ENCODE measurements around the gene ALKBH1.
"Not testable (repeated sequence)": the region's sequence is repeated elsewhere in the genome, so short reads cannot be mapped to it uniquely, and the experiment has no call there.

Gene ALKBH1

DNA sequence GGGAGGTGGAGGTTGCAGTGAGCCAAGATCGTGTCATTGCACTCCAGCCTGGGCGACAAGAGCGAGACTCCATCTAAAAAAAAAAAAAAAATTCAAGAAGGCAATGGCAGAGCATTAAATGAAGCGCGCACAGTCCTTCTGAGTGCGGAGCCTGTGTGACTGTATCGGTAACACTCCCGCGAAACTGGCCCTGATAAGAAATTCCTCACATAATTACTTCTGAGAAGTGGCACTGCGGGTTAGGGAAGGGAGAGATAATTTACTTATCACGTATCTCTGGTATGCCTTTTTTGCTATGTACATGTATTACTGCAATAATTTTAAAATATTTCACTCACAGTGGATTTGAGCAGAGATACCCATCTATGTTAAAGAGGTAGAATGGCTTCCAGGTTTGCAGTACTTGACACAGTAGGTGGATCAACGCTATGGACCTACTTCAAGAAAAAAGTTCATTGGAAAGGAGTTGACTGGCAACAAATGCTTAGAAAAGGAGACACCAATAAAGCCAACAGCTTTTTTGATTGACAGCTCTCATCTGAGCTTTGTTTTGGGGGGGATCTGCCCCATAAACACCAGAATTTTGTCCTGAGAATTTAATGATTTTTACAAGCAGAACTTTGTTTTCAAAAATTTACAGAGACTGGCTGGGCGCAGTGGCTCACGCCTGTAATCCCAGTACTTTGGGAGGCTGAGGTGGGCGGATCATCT is 62.1 kb downstream of the ALKBH1 start:
- Histone ChIP-seq H3K27me3 (ENCODE audit: low read depth, low read length) (no peaks in the 10 kb centered on the region), H3K4me1 (ENCODE audit: control insufficient read depth in 1 of 2, insufficient read depth in 2 of 2, low read length in 2 of 2) (no peaks in the 10 kb centered on the region), H3K9me3 (ENCODE audit: control insufficient read depth in 1 of 2, low read length in 2 of 2) (no peaks in the 10 kb centered on the region), H3K27ac (ENCODE audit: low read length) (no peak overlapping the region), H3K36me3 (ENCODE audit: control insufficient read depth in 1 of 2, insufficient read depth in 2 of 2, low read length in 2 of 2) (no peaks in the 10 kb centered on the region), H3K4me3 (ENCODE audit: low read depth in 1 of 2, low read length in 2 of 2) (no peak overlapping the region)

DNA sequence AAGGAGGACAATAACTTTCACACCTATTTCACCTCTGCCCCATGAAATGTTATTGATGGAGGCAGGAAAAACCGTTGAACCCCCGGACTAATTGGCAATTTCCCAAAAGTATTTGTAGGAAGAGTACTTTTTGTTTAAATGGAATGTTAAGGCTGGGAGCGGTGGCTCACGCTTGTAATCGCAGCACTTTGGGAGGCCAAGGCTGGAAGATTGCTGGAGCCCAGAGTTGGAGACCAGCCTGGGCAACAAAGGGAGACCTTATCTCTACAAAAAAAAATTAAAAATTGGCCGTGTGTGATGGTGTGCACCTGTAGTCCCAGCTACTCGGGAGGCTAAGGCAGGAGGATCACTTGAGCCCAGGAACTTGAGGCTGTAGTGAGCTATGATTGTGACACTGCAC is 65.4 kb downstream of the ALKBH1 start:
- H3K9me3 ChIP-seq (ENCODE audit: control insufficient read depth in 1 of 2, low read length in 2 of 2): no peaks in the 10 kb centered on the region
- no peaks in the 10 kb centered on the region for H3K4me1 ChIP-seq (ENCODE audit: control insufficient read depth in 1 of 2, insufficient read depth in 2 of 2, low read length in 2 of 2)
- peak overlapping the region; percentile 50 for H3K27ac ChIP-seq (ENCODE audit: low read length)
- H3K27me3 ChIP-seq (ENCODE audit: low read depth, low read length): no peaks in the 10 kb centered on the region
- peak overlapping the region; percentile 60 to 69 for H3K4me3 ChIP-seq (ENCODE audit: low read depth in 1 of 2, low read length in 2 of 2)
- H3K36me3 ChIP-seq (ENCODE audit: control insufficient read depth in 1 of 2, insufficient read depth in 2 of 2, low read length in 2 of 2): no peaks in the 10 kb centered on the region

DNA sequence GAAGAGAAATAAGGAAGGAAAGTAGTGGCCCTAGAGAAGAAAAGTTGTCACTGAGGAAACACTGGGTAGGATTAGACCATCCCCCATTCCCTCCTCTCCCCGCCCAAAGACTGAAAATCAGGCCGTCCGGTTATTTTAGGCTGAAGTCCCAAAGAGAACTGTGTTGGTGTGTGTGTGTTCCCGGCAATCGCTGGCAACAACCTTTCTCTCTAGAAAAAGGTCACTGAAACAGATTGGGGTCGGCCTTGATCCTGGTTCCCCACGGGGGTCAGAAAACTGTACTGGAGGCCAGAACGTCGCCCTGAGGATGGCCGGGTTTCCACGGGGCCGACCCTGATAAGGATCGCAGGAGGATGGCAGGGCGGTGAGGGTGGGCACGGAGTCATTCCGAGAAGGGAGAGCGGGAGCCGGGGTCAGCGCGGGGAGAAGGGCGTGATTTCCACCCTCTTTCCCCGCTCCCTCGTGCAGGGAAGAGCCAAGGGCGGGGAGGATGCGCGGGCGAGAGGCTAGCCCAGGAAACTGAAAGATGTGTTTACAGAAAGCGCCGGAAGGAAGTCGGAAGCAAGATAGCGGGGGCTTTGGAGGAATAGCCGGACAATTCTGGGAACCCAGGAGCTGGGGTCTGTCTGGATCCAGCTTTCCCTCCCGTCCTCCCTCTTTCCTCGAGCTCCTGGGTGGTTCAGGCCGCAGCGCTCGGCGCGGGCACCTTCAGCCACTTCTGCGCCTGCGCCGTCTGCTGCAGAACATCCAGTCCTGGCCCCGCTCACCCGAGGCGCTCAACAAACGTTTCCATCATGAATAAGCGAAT is 66.1 kb downstream of the ALKBH1 start:
- H3K4me1 ChIP-seq (ENCODE audit: control insufficient read depth in 1 of 2, insufficient read depth in 2 of 2, low read length in 2 of 2): no peaks in the 10 kb centered on the region
- H3K27me3 ChIP-seq (ENCODE audit: low read depth, low read length): no peaks in the 10 kb centered on the region
- no peaks in the 10 kb centered on the region for H3K9me3 ChIP-seq (ENCODE audit: control insufficient read depth in 1 of 2, low read length in 2 of 2)
- H3K27ac ChIP-seq (ENCODE audit: low read length): peak overlapping the region; percentile 50
- peak overlapping the region; percentile 60 to 69 for H3K4me3 ChIP-seq (ENCODE audit: low read depth in 1 of 2, low read length in 2 of 2)
- H3K36me3 ChIP-seq (ENCODE audit: control insufficient read depth in 1 of 2, insufficient read depth in 2 of 2, low read length in 2 of 2): no peaks in the 10 kb centered on the region

DNA sequence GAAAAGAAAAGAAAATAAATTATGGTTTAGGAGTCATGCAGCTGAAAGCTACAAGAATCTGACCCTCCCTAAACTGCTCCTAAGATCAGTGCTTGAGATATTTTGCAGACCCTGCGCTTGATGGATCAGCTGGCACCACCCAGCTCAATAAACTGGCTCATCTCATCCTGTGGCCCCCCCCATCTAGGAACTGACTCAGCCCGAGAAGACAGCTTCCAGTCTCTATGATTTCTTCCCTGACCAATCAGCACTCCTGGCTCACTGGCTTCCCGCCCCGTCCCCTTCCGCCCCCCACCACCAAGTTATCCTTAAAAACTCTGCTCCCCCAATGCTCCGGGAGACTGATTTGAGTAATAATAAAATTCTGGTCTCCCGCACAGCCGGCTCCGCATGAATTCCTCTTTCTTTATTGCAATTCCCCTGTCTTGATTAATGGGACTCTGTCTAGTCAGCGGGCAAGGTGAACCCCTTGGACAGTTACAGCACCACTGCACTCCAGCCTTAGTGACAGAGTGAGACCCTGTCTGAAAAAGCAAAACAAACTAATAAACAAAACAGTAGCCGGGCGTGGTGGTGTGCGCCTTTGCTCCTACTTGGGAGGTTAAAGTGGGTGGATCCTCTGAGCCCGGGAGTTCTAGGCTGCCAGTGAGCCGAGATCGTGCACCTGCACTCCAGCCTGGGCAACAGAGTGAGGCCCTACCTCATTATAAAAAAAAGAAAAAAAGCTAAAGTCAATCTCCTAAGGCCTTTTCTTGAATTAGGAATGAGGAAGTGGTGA is 66.9 kb downstream of the ALKBH1 start:
- no peaks in the 10 kb centered on the region for H3K4me1 ChIP-seq (ENCODE audit: control insufficient read depth in 1 of 2, insufficient read depth in 2 of 2, low read length in 2 of 2)
- H3K27ac ChIP-seq (ENCODE audit: low read length): peak overlapping the region; percentile 50
- H3K27me3 ChIP-seq (ENCODE audit: low read depth, low read length): no peaks in the 10 kb centered on the region
- peak overlapping the region; percentile 60 to 69 for H3K4me3 ChIP-seq (ENCODE audit: low read depth in 1 of 2, low read length in 2 of 2)
- no peaks in the 10 kb centered on the region for H3K9me3 ChIP-seq (ENCODE audit: control insufficient read depth in 1 of 2, low read length in 2 of 2)
- H3K36me3 ChIP-seq (ENCODE audit: control insufficient read depth in 1 of 2, insufficient read depth in 2 of 2, low read length in 2 of 2): no peaks in the 10 kb centered on the region

DNA sequence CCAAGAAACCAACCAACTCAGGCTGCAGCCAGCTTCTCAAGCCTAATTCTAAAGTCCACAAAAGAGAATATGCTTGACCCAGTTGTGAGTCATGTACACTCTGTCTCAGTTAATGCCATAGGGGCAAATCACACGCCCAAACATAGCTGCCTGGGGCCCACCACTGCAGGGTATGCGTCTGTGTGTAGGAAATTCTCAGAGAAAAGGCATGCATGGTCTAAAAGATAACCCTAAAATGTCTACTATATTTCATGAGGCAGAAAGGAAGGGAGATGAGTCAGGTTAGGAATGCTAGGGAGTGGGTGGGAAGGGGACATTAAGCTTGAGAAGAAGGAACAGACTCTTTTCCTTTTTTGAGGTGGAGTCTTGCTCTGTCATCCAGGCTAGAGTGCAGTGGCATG is 69.1 kb downstream of the ALKBH1 start:
- H3K27me3 ChIP-seq (ENCODE audit: low read depth, low read length): no peaks in the 10 kb centered on the region
- no peak overlapping the region for H3K27ac ChIP-seq (ENCODE audit: low read length)
- no peaks in the 10 kb centered on the region for H3K36me3 ChIP-seq (ENCODE audit: control insufficient read depth in 1 of 2, insufficient read depth in 2 of 2, low read length in 2 of 2)
- H3K4me1 ChIP-seq (ENCODE audit: control insufficient read depth in 1 of 2, insufficient read depth in 2 of 2, low read length in 2 of 2): no peaks in the 10 kb centered on the region
- no peak overlapping the region for H3K4me3 ChIP-seq (ENCODE audit: low read depth in 1 of 2, low read length in 2 of 2)
- no peaks in the 10 kb centered on the region for H3K9me3 ChIP-seq (ENCODE audit: control insufficient read depth in 1 of 2, low read length in 2 of 2)

DNA sequence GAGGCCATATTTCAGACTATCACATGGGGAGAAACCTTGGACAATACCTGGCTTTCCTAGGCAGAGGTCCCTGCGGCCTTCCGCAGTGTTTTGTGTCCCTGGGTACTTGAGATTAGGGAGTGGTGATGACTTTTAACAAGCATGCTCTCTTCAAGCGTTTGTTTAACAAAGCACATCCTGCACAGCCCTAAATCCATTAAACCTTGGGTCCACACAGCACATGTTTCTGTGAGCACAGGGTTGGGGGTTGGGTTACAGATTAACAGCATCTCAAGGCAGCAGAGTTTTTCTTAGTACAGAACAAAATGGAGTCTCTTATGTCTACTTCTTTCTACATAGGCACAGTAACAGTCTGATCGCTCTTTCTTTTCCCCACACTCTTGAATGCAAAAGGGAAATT is 72.0 kb downstream of the ALKBH1 start:
- not testable (repeated sequence) for H3K27ac ChIP-seq (ENCODE audit: low read length); H3K36me3 ChIP-seq (ENCODE audit: control insufficient read depth in 1 of 2, insufficient read depth in 2 of 2, low read length in 2 of 2); H3K4me1 ChIP-seq (ENCODE audit: control insufficient read depth in 1 of 2, insufficient read depth in 2 of 2, low read length in 2 of 2); H3K9me3 ChIP-seq (ENCODE audit: control insufficient read depth in 1 of 2, low read length in 2 of 2); H3K27me3 ChIP-seq (ENCODE audit: low read depth, low read length); H3K4me3 ChIP-seq (ENCODE audit: low read depth in 1 of 2, low read length in 2 of 2)

DNA sequence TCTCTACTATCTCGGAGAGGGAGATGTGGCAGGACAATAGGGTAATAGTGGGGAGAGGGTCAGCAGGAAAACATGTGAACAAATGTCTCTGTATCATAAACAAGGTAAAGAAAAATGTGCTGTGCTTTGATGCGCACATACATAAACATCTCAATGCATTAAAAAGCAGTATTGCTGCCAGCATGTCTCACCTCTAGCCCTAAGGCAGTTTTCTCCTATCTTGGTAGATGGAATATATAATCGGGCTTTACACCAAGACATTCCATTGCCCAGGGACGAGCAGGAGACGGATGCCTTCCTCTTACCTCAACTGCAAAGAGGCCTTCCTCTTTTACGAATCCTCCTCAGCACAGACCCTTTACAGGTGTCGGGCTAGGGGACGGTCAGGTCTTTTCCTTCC is 72.4 kb downstream of the ALKBH1 start:
- H3K27ac ChIP-seq (ENCODE audit: low read length); H3K9me3 ChIP-seq (ENCODE audit: control insufficient read depth in 1 of 2, low read length in 2 of 2); H3K36me3 ChIP-seq (ENCODE audit: control insufficient read depth in 1 of 2, insufficient read depth in 2 of 2, low read length in 2 of 2); H3K4me1 ChIP-seq (ENCODE audit: control insufficient read depth in 1 of 2, insufficient read depth in 2 of 2, low read length in 2 of 2); H3K4me3 ChIP-seq (ENCODE audit: low read depth in 1 of 2, low read length in 2 of 2); H3K27me3 ChIP-seq (ENCODE audit: low read depth, low read length): not testable (repeated sequence)

DNA sequence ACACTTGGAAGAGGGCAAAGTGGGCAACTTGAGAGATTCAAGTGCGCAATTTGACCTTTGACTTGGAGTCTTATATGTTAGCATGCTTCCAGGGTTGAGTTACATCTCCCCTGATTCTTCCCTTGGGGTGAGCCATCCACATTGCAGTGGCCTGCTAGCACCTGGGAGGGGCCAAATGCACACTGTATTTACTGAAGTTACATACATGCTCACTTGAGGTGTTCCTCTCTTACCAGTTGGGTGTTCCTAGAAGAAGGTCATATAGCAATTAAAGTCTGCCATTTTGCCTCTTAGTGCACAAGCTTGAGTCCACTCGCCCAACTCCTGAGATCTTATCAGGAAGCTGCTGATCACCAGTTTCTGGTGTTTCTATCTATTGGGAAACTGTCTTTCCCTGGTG is 77.7 kb downstream of the ALKBH1 start:
- Histone ChIP-seq H3K9me3 (ENCODE audit: control insufficient read depth in 1 of 2, low read length in 2 of 2) (peaks cover 0 to 2% of the 10 kb centered on the region in 2 donors), H3K4me1 (ENCODE audit: control insufficient read depth in 1 of 2, insufficient read depth in 2 of 2, low read length in 2 of 2) (no peaks in the 10 kb centered on the region), H3K27me3 (ENCODE audit: low read depth, low read length) (no peaks in the 10 kb centered on the region), H3K4me3 (ENCODE audit: low read depth in 1 of 2, low read length in 2 of 2) (no peak overlapping the region), H3K36me3 (ENCODE audit: control insufficient read depth in 1 of 2, insufficient read depth in 2 of 2, low read length in 2 of 2) (no peaks in the 10 kb centered on the region), H3K27ac (ENCODE audit: low read length) (no peak overlapping the region)

DNA sequence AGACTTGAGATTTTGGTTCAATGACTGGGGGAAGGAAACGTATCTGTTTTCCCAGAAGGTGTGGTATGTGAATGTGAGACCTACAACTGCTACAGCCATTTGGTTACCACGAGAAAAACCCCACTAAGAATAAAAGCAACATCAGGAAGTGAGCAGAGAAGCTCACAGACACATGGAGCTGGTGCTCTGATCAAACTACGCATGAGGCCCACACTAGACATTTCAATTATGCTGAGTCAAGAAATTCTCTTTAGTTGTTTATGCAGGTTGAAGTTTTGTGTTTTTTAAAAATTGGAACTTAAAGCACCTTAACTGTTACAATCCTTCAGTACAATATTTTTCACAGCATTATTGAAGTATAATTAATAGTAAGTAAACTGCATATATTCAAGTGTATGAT is 82.5 kb downstream of the ALKBH1 start:
- H3K4me1 ChIP-seq (ENCODE audit: control insufficient read depth in 1 of 2, insufficient read depth in 2 of 2, low read length in 2 of 2): no peaks in the 10 kb centered on the region
- no peaks in the 10 kb centered on the region for H3K27me3 ChIP-seq (ENCODE audit: low read depth, low read length)
- peaks cover 0 to 2% of the 10 kb centered on the region in 2 donors for H3K9me3 ChIP-seq (ENCODE audit: control insufficient read depth in 1 of 2, low read length in 2 of 2)
- H3K36me3 ChIP-seq (ENCODE audit: control insufficient read depth in 1 of 2, insufficient read depth in 2 of 2, low read length in 2 of 2): no peaks in the 10 kb centered on the region
- no peak overlapping the region for H3K27ac ChIP-seq (ENCODE audit: low read length)
- H3K4me3 ChIP-seq (ENCODE audit: low read depth in 1 of 2, low read length in 2 of 2): no peak overlapping the region

DNA sequence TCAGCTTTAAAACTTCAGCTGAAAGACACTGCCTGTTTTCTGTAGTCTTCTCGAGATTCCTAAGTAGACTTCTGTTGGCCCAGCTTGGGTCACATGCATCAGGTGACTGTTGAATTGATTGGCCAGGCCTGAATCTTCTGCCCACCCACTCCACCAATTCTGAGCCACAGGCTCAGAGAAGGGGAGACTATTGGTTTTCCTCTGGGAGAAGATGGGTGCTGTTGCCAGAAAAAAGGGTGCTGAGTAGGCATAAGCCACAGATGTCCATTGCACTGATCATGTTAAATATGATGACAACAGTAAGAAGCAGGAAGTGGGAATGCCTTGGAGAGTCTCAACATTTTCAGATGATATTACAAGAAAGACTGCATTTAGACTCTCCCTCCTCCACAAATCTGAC is 84.6 kb downstream of the ALKBH1 start:
- no peaks in the 10 kb centered on the region for H3K9me3 ChIP-seq (ENCODE audit: control insufficient read depth in 1 of 2, low read length in 2 of 2)
- no peak overlapping the region for H3K27ac ChIP-seq (ENCODE audit: low read length)
- H3K36me3 ChIP-seq (ENCODE audit: control insufficient read depth in 1 of 2, insufficient read depth in 2 of 2, low read length in 2 of 2): no peaks in the 10 kb centered on the region
- H3K27me3 ChIP-seq (ENCODE audit: low read depth, low read length): no peaks in the 10 kb centered on the region
- H3K4me1 ChIP-seq (ENCODE audit: control insufficient read depth in 1 of 2, insufficient read depth in 2 of 2, low read length in 2 of 2): no peaks in the 10 kb centered on the region
- no peak overlapping the region for H3K4me3 ChIP-seq (ENCODE audit: low read depth in 1 of 2, low read length in 2 of 2)

Data from muscle layer of duodenum (tissue), 2 donors.